Smooth muscle cell (in vitro differentiated cells): Measurements from ENCODE around the gene AHNAK2. TPM values are rescaled to one million over a fixed set of nuclear protein-coding genes. Genes with fewer than 3 reads are reported as not detected.
"Not testable (repeated sequence)": the region's sequence is repeated elsewhere in the genome, so short reads cannot be mapped to it uniquely, and the experiment has no call there.

Experiments
- DNase-seq: peaks from one replicate; lab custom pipeline; 2025; ENCODE audit not compliant: unreplicated experiment; lab: John Stamatoyannopoulos, UW
- H2AFZ ChIP-seq: fragments of 200-600 bp; sonication (generic); 2 replicates; pipeline ENCODE4 v1.6.0; 2016; ENCODE audit warnings: antibody characterized with exemption, low read depth, mild to moderate bottlenecking
- H3F3A ChIP-seq: fragments of 200-600 bp; sonication (generic); 2 replicates; pipeline ENCODE4 v1.6.0; 2017; ENCODE audit warnings: antibody characterized with exemption, low read depth
- H3K27ac ChIP-seq: fragments of 200-600 bp; sonication (generic); 2 replicates; pipeline ENCODE4 v1.5.1; 2016; ENCODE audit warnings: low read depth, mild to moderate bottlenecking
- H3K27me3 ChIP-seq: fragments of 200-600 bp; sonication (generic); 2 replicates; pipeline ENCODE4 v1.6.1; 2016; ENCODE audit warnings: low read depth, mild to moderate bottlenecking
- H3K36me3 ChIP-seq: fragments of 200-600 bp; sonication (generic); 2 replicates; pipeline ENCODE4 v1.5.1; 2016; ENCODE audit warnings: low read depth
- H3K4me1 ChIP-seq: fragments of 200-600 bp; sonication (generic); 2 replicates; pipeline ENCODE4 v1.5.1; 2016; ENCODE audit warnings: low read depth
- H3K4me2 ChIP-seq: fragments of 200-600 bp; sonication (generic); 2 replicates; pipeline ENCODE4 v1.6.0; 2016; ENCODE audit warnings: mild to moderate bottlenecking
- H3K4me3 ChIP-seq: fragments of 200-600 bp; sonication (generic); 2 replicates; pipeline ENCODE4 v1.5.1; 2016; ENCODE audit warnings: mild to moderate bottlenecking
- H3K79me2 ChIP-seq: fragments of 200-600 bp; sonication (generic); 2 replicates; pipeline ENCODE4 v1.6.0; 2016; ENCODE audit warnings: low read depth, mild to moderate bottlenecking
- H3K9ac ChIP-seq: fragments of 200-600 bp; sonication (generic); 2 replicates; pipeline ENCODE4 v1.6.0; 2016; ENCODE audit warnings: low read depth
- H3K9me3 ChIP-seq: fragments of 200-600 bp; sonication (generic); replicated peaks from 2 replicates; pipeline ENCODE4 v1.5.1; 2016; ENCODE audit warnings: low read depth
- H4K20me1 ChIP-seq: fragments of 200-600 bp; sonication (generic); 2 replicates; pipeline ENCODE4 v1.6.0; 2016; ENCODE audit warnings: low read depth
- WGBS: methylation state at CpG from one replicate; pipeline ENCODE4 v1.1.7; 2016; ENCODE audit warnings: low lambda C conversion rate; 5-methylcytosine and 5-hydroxymethylcytosine counted together
- polyA plus RNA-seq: library from polyadenylated mRNA; unstranded; fragments of >200 nt; fragmentation: Nextera tagmentation; extraction: Ambion mirVana; gene quantifications from 2 replicates; pipeline ENCODE4 v1.2.1, GENCODE V29; 2016
- total RNA-seq: library from RNA; depleted of rRNA; stranded (reverse); fragments of >200 nt; gene quantifications from 2 replicates; pipeline ENCODE4 v1.2.3, GENCODE V29; 2014
- TF ChIP-seq, protein P1 (sequence below): fragments of 200-600 bp; sonication (generic); IDR thresholded peaks from 2 replicates; pipeline ENCODE4 v1.5.1; 2017; ENCODE audit warnings: borderline replicate concordance, mild to moderate bottlenecking, antibody characterized with exemption; ENCODE audit not compliant: insufficient read depth, poor library complexity, severe bottlenecking

AHNAK2 gene
- total and polyA plus RNA-seq, 2 experiments from 2014 or later = 10.3 to 53.8 TPM

DNA sequence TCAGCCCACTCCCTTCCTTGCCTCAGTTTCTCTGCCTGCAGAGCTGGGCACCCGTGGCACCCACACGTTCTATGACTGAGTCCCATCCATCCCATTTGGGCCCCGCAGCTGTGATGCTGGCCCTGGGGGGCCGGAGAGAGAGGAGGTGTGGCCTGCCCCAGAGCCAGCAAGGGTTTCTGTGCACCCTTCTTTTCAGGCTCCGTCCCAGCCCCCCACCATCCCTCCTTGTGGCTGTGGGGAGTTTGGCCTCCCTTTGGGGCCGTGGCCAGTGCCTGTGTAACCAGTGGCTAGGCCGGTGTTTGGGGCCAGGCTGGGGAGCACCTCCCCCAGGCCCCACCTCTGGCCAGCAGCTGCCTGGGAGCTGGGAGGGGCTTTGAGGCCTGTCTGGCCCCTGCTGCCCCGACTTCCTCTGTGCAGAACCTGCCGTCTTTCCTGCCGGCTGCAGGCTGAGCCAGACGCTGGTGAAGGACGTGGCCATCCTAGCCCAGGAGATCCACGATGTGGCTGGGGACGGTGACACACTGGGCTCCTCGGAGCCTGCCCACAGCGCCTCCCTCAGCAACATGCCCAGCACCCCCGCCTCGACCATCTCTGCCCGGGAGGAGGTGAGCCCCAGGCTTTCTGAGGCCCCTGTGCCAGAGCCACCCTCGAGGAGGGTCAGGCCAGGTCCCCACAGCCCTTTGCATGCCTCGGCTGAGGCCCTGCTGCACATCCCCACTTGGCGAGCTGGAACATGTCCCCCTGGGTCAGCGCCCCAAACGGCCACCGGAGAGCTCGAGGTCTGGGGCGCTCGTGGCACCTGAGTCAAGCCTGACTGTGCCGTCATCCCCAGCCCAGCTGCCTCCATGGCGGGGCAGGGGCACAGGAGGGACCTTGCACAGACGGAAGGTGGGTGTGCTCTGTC, 85.4 kb downstream of the AHNAK2 start:
- Histone ChIP-seq H2AFZ (no peak overlapping the region), H3K4me2 (no peak overlapping the region), H3K4me3 (no peak overlapping the region), H3K9ac (no peak overlapping the region), H3K4me1 (no peaks in the 10 kb centered on the region), H3K79me2 (no peaks in the 10 kb centered on the region), H3F3A (no peaks in the 10 kb centered on the region), H3K27ac (no peak overlapping the region), H3K9me3 (no peaks in the 10 kb centered on the region), H3K27me3 (no peaks in the 10 kb centered on the region), H3K36me3 (no peaks in the 10 kb centered on the region), H4K20me1 (no peaks in the 10 kb centered on the region)
- TF ChIP-seq, protein P1, sequence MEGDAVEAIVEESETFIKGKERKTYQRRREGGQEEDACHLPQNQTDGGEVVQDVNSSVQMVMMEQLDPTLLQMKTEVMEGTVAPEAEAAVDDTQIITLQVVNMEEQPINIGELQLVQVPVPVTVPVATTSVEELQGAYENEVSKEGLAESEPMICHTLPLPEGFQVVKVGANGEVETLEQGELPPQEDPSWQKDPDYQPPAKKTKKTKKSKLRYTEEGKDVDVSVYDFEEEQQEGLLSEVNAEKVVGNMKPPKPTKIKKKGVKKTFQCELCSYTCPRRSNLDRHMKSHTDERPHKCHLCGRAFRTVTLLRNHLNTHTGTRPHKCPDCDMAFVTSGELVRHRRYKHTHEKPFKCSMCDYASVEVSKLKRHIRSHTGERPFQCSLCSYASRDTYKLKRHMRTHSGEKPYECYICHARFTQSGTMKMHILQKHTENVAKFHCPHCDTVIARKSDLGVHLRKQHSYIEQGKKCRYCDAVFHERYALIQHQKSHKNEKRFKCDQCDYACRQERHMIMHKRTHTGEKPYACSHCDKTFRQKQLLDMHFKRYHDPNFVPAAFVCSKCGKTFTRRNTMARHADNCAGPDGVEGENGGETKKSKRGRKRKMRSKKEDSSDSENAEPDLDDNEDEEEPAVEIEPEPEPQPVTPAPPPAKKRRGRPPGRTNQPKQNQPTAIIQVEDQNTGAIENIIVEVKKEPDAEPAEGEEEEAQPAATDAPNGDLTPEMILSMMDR = no peak
- no peak for DNase-seq
- 84% methylated on average over 31 of the region's 31 CpGs for WGBS

DNA sequence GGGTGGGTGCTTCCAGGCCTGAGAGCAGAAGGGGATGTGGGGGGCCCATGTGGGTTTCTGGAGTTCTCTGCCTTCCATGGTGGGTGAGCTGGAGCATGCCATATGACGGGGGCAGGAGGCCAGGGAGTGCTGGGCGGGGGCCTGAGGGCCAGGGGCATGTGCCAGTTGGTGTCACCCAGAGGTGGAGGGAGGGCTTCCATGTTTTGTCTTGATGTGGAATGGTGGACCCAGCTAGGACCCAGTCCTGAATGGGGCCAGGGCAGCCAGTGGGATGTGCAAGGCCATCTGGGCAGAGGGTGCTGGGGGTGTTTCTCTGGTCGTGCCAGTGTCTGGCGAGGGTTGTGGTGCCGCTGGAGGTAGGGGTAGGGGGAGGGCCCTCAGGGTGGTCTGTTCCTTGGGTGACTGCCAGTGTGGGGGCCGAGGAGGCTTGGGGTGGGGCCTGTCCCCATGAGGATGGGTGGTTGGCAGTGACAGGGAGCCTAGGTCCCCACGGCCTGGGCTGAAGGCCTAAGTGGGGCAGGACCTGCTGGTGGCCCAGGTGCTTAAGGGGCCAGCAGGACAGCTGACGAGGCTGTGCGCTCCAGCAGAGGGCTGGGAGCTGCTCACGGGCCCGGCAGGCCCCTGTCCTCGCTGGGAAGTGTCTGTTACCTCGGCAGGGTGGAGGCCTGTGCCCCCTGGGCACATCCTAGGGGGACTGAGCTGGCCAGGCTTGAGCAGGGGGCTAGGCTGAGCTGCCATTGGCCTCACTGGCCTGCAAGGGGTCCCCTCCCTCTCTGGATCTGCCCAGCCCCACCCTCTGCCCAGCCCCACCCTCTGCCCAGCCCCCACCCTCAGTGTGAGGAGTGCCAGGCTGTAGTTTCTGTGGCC, 86.3 kb downstream of the AHNAK2 start:
- Histone ChIP-seq H3K9ac (no peak overlapping the region), H3K4me1 (no peaks in the 10 kb centered on the region), H3K4me2 (no peak overlapping the region), H3K27ac (no peak overlapping the region), H3K79me2 (no peaks in the 10 kb centered on the region), H3K36me3 (no peaks in the 10 kb centered on the region), H3K27me3 (no peaks in the 10 kb centered on the region), H4K20me1 (no peaks in the 10 kb centered on the region), H2AFZ (no peak overlapping the region), H3F3A (no peaks in the 10 kb centered on the region), H3K9me3 (no peaks in the 10 kb centered on the region), H3K4me3 (no peak overlapping the region)
- DNase-seq = no peak
- TF ChIP-seq, protein P1 = no peak
- 78% methylated on average over 11 of the region's 13 CpGs for WGBS

DNA sequence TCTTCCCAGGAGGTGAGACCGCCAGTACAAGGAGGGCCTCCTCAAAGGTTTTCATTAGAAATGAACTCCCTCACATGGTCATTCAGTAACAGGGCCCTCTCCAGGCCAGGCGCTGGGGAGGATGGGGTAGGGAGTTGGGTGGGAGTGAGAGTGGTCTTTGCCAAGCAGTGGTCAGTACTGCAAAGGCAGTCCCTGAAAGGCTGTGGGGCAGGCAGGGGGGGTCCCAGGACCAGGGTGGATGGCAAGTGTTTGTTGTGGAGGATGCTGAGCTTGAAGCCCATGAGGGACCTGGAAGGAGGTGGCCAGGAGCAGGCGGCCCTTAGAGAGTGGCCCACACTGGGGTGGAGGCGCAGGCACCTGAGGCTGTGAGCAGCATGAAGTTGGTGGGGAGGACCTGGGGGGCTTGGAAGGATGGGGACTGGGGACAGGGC, 87.0 kb downstream of the AHNAK2 start:
- no peak for DNase-seq
- H3K79me2 ChIP-seq = no peaks in the 10 kb centered on the region

DNA sequence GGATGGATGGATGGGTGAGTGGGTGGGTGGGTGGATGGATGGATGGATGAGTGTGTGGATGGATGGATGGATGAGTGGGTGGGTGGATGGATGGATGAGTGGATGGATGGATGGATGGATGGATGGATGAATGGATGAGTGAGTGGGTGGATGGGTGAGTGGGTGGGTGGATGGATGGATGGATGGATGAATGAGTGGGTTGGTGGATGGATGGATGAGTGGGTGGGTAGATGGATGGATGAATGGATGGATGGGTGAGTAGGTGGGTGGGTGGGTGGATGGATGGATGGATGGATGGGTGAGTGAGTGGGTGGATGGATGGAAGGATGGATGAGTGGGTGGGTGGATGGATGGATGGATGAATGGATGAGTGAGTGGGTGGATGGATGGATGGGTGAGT, 87.9 kb downstream of the AHNAK2 start:
- DNase-seq = not testable (repeated sequence)

More for the DNA sequence above, 87.0 kb downstream of the AHNAK2 start:
- no peak overlapping the region for H3K4me3 ChIP-seq
- TF ChIP-seq, protein P1 = no peak
- no peaks in the 10 kb centered on the region for H3K9me3 ChIP-seq
- H3K36me3 ChIP-seq = no peaks in the 10 kb centered on the region
- H3K27ac ChIP-seq = no peak overlapping the region
- no peaks in the 10 kb centered on the region for H4K20me1 ChIP-seq
- no peak overlapping the region for H2AFZ ChIP-seq
- H3K4me1 ChIP-seq = no peaks in the 10 kb centered on the region
- H3K9ac ChIP-seq = no peak overlapping the region
- no peaks in the 10 kb centered on the region for H3F3A ChIP-seq
- 96% methylated on average over 4 of the region's 4 CpGs for WGBS
- no peaks in the 10 kb centered on the region for H3K27me3 ChIP-seq
- H3K4me2 ChIP-seq = no peak overlapping the region

More for the DNA sequence above, 87.9 kb downstream of the AHNAK2 start:
- not testable (repeated sequence) for H3K79me2 ChIP-seq, H3K36me3 ChIP-seq, H4K20me1 ChIP-seq, H2AFZ ChIP-seq, H3K4me2 ChIP-seq, H3K27me3 ChIP-seq, H3K9me3 ChIP-seq, H3K9ac ChIP-seq, H3F3A ChIP-seq, H3K4me1 ChIP-seq, H3K27ac ChIP-seq, H3K4me3 ChIP-seq
